BJ (cell line): ENCODE results near the gene ACSM2A. TPM values are rescaled to one million over a fixed set of nuclear protein-coding genes. Genes with fewer than 3 reads are reported as not detected.
"Not testable (repeated sequence)": the region's sequence is repeated elsewhere in the genome, so short reads cannot be mapped to it uniquely, and the experiment has no call there.

Source experiments
- CTCF ChIA-PET: fragments of 350-600 bp; formaldehyde crosslinking; extraction: SDS; loops from one replicate; lab custom pipeline; 2021; ENCODE audit warnings: antibody characterized with exemption, inconsistent platforms; lab: Yijun Ruan, JAX
- POLR2A ChIA-PET: fragments of 300-600 bp; sonication (Branson Sonifier 250); formaldehyde crosslinking; extraction: SDS; loops from one replicate; lab custom pipeline; 2021; ENCODE audit warnings: antibody characterized with exemption; lab: Charles Lee
- DNase-seq: peaks from one replicate; pipeline ENCODE4 v3.0.0-alpha.2; 2011; ENCODE audit warnings: low read depth
- H3K27me3 ChIP-seq: 2 replicates; pipeline ENCODE4 v1.6.0; 2011; ENCODE audit warnings: low read length; ENCODE audit not compliant: control insufficient read depth, insufficient read depth
- H3K36me3 ChIP-seq: 2 replicates; pipeline ENCODE4 v1.5.1; 2011; ENCODE audit warnings: low read length; ENCODE audit not compliant: control insufficient read depth, insufficient read depth
- H3K4me3 ChIP-seq: 2 replicates; pipeline ENCODE4 v1.5.1; 2011; ENCODE audit warnings: low read depth, mild to moderate bottlenecking, control low read depth, low read length
- CTCF ChIP-seq: IDR thresholded peaks from 2 replicates; pipeline ENCODE4 v1.5.1; 2011; ENCODE audit warnings: low read depth, mild to moderate bottlenecking, control low read depth, inconsistent platforms, low read length, moderate library complexity; ENCODE audit not compliant: insufficient read depth
- polyA minus RNA-seq: library from RNA; depleted of rRNA, polyadenylated mRNA; stranded (reverse); fragments of >200 nt; gene quantifications from 2 replicates; pipeline ENCODE4 v1.2.3, GENCODE V29; 2011; rRNA and poly(A)+ RNA removed
- polyA plus RNA-seq: library from polyadenylated mRNA; depleted of rRNA; stranded (reverse); fragments of >200 nt; gene quantifications from 2 replicates; pipeline ENCODE4 v1.2.3, GENCODE V29; 2011; rRNA removed

ACSM2A gene
- polyA plus RNA-seq: not detected in 2 replicates
- polyA minus RNA-seq: not detected in 2 replicates

- POLR2A ChIA-PET, CTCF ChIA-PET, DNase-seq, H3K27me3 ChIP-seq, H3K4me3 ChIP-seq, H3K36me3 ChIP-seq: not testable (repeated sequence)
Measured at GRCh38 chr16:20451364-20451763, at the start of gene ACSM2A. Gene ACSM2A (plus strand): TSS chr16:20451521. CDS start chr16:20460115, 8,594 bp downstream.

- Histone ChIP-seq H3K4me3 (no peak overlapping the region), H3K27me3 (no peaks in the 10 kb centered on the region), H3K36me3 (no peaks in the 10 kb centered on the region)
- ChIA-PET CTCF (no interaction called here), POLR2A (no interaction called here)
- TF ChIP-seq CTCF: no peak
- no peak for DNase-seq
Measured at GRCh38 chr16:20402651-20403050, 48.7 kb upstream of the ACSM2A start.

- ChIA-PET CTCF (no interaction called here), POLR2A (no interaction called here)
- no peak for TF ChIP-seq CTCF
Measured at GRCh38 chr16:20404637-20405036, 46.7 kb upstream of the ACSM2A start, which contains the start of gene PDILT. Gene PDILT (minus strand): TSS chr16:20404737. CDS start chr16:20399300, 5,437 bp downstream.

GRCh38 chr16:20409398-20410120, 41.8 kb upstream of the ACSM2A start, which contains the start of gene ACSM5:
Gene ACSM5 (plus strand): TSS chr16:20409534. CDS start chr16:20411485, 1,951 bp downstream.
- POLR2A ChIA-PET: no interaction called here
- Histone ChIP-seq H3K36me3 (no peaks in the 10 kb centered on the region), H3K4me3 (no peak within 1 kb of the TSS), H3K27me3 (no peaks in the 10 kb centered on the region)
- TF ChIP-seq CTCF: no peak
- DNase-seq: no peak
- CTCF ChIA-PET: no interaction called here

More at GRCh38 chr16:20404637-20405036, 46.7 kb upstream of the ACSM2A start, which contains the start of gene PDILT:
- H3K4me3 ChIP-seq: no peak within 1 kb of the TSS
- H3K36me3 ChIP-seq: no peaks in the 10 kb centered on the region
- DNase-seq: no peak
- no peaks in the 10 kb centered on the region for H3K27me3 ChIP-seq

GRCh38 chr16:20410121-20410723, 41.1 kb upstream of the ACSM2A start:
- CTCF ChIA-PET: no interaction called here
- DNase-seq: no peak
- TF ChIP-seq CTCF: no peak
- Histone ChIP-seq H3K4me3 (no peak overlapping the region), H3K27me3 (no peaks in the 10 kb centered on the region), H3K36me3 (no peaks in the 10 kb centered on the region)
- POLR2A ChIA-PET: no interaction called here
